ENCODE measurements around the gene TGM4.

GRCh38 chr3:44918581-44918980, 44.2 kb downstream of the TGM4 start:
- TF ChIP-seq CTCF (IDR thresholded peaks at IDR 0.05; ENCODE audit: insufficient read depth, low read length, poor library complexity, severe bottlenecking) (no peak), EZH2phosphoT487 (conservative IDR thresholded peaks at IDR 0.05; ENCODE audit: low read length) (no peak)
